Natural killer cell (primary cell): ENCODE data around the gene TOM1. TPM values are rescaled to one million over a fixed set of nuclear protein-coding genes. Genes with fewer than 3 reads are reported as not detected.

ENCODE experiments used
- ATAC-seq, 3 donors: fragments of 150-1000 bp in 2 of 3; fragments of 200-7000 bp in 1 of 3; cut with Tn5 transposase; 1 replicate in 1 of 3; 2 replicates in 2 of 3; pipeline ENCODE4 v1.10.0; 2021; ENCODE audit warnings: mild to moderate bottlenecking in 2 of 3, moderate library complexity in 2 of 3
- DNase-seq, 2 donors: peaks; one replicate each; pipeline versions ENCODE4 v3.0.0 to v3.0.0-alpha.2; 2013 to 2021; ENCODE audit warnings: mixed read lengths in 1 of 2
- H3K27ac ChIP-seq: one replicate; pipeline ENCODE4 v1.5.1; 2013; ENCODE audit warnings: mild to moderate bottlenecking, low read length
- H3K27me3 ChIP-seq: one replicate; pipeline ENCODE4 v1.6.1; 2013; ENCODE audit warnings: low read length; ENCODE audit not compliant: control insufficient read depth, insufficient read depth
- H3K36me3 ChIP-seq: one replicate; pipeline ENCODE4 v1.6.1; 2013; ENCODE audit warnings: low read length; ENCODE audit not compliant: control insufficient read depth, insufficient read depth
- H3K4me1 ChIP-seq: one replicate; pipeline ENCODE4 v1.6.1; 2013; ENCODE audit warnings: low read length; ENCODE audit not compliant: control insufficient read depth, insufficient read depth
- H3K4me3 ChIP-seq: one replicate; pipeline ENCODE4 v1.5.1; 2013; ENCODE audit warnings: low read length
- H3K9me3 ChIP-seq: one replicate; pipeline ENCODE4 v1.6.1; 2013; ENCODE audit warnings: low read length; ENCODE audit not compliant: control insufficient read depth, insufficient read depth
- H3K27ac Mint-ChIP-seq, 2 donors: one replicate each; pipeline ENCODE4 v1.8.0; 2022; ENCODE audit warnings: mild to moderate bottlenecking in 2 of 2, mixed read lengths in 2 of 2, moderate library complexity in 1 of 2
- H3K27me3 Mint-ChIP-seq, 2 donors: one replicate each; pipeline ENCODE4 v1.8.0; 2022; ENCODE audit warnings: low read depth in 2 of 2, mixed read lengths in 2 of 2
- H3K36me3 Mint-ChIP-seq: one replicate; pipeline ENCODE4 v1.8.0; 2022; ENCODE audit warnings: mixed read lengths
- H3K4me1 Mint-ChIP-seq, 2 donors: one replicate each; pipeline ENCODE4 v1.8.0; 2022; ENCODE audit warnings: mixed read lengths in 2 of 2
- H3K4me3 Mint-ChIP-seq: one replicate; pipeline ENCODE4 v1.8.0; 2022; ENCODE audit warnings: mild to moderate bottlenecking, moderate library complexity, mixed read lengths
- H3K9me3 Mint-ChIP-seq, 2 donors: one replicate each; pipeline ENCODE4 v1.8.0; 2022; ENCODE audit warnings: mixed read lengths in 2 of 2
- WGBS: methylation state at CpG from one replicate; pipeline ENCODE4 v1.1.7; 2013; ENCODE audit warnings: missing lambda C conversion rate; ENCODE audit not compliant: insufficient coverage; 5-methylcytosine and 5-hydroxymethylcytosine counted together
- intact Hi-C: fragments of 100-400 bp; cut with micrococcal nuclease; formaldehyde crosslinking; loops from one replicate; pipeline ENCODE4 v1.14.2; 2022
- total RNA-seq, 4 donors: library from RNA; stranded (reverse); fragments of 120-200 nt in 1 of 4; gene quantifications; one replicate each; pipeline versions ENCODE4 v1.2.3 to v1.2.4, GENCODE V29; 2013 to 2022
- TF ChIP-seq, protein P1 (sequence below): fragments of 200-600 bp; IDR thresholded peaks from one replicate; pipeline ENCODE4 v1.8.0; 2022; ENCODE audit warnings: antibody characterized with exemption

TOM1 gene
- total RNA-seq, 3 donors from 2014 or later (not counting 1 experiment from before 2014, with no cell fraction given), result 102 to 132 (median 107) TPM

DNA sequence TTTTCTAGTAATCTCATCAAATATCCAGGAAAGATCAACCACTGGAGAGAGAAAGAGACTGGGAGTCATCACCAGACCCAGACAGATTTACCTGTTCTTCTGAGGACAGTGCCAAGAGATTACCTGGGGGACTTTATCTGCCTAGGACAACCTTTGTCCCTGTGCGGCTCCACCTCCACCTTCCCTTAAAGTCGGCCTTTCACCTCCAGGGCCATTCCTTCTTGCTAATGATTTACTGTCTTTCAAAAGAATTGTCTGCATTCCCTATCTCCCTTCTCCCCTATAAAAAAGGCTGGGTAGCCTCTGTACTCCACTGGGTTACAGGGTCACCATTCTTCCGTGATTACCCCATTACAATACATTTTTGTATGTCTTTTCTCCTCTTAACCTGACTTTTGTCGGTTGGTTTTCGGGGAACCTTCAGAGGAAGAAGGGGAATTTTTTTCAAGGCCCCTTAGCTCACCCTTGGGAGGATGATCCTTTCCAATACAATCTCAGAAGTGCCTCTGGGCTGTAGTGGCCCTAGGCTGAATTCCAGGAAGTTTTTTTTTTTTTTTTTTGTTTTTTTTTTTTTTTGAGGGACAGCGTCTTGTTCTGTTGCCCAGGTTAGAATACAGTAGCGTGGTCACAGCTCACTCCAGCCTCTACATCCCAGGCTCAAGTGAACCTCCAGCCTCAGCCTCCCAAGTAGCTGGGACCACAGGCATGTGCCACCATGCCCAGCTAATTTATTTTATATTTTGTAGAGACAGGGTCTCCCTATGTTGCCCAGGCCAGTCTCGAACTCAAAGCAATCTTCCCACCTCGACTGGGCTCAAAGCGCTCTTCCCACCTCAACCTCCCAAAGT, 79.7 kb downstream of the TOM1 start:
- no peaks in the 10 kb centered on the region for H3K36me3 ChIP-seq
- peak overlapping the region in 1 of 2 donors; percentile 74 for H3K27ac Mint-ChIP-seq
- no peaks in the 10 kb centered on the region for H3K9me3 ChIP-seq
- H3K27me3 Mint-ChIP-seq, result no peaks in the 10 kb centered on the region
- H3K4me1 Mint-ChIP-seq, result peaks cover 25 to 34% of the 10 kb centered on the region in 2 donors
- H3K4me1 ChIP-seq, result peaks cover 34% of the 10 kb centered on the region
- no peak overlapping the region for H3K4me3 ChIP-seq
- no peaks in the 10 kb centered on the region for H3K9me3 Mint-ChIP-seq
- no peaks in the 10 kb centered on the region for H3K27me3 ChIP-seq
- intact Hi-C loops, result no loop called here
- H3K4me3 Mint-ChIP-seq, result no peak overlapping the region
- no peaks in the 10 kb centered on the region for H3K36me3 Mint-ChIP-seq
- TF ChIP-seq, protein P1, sequence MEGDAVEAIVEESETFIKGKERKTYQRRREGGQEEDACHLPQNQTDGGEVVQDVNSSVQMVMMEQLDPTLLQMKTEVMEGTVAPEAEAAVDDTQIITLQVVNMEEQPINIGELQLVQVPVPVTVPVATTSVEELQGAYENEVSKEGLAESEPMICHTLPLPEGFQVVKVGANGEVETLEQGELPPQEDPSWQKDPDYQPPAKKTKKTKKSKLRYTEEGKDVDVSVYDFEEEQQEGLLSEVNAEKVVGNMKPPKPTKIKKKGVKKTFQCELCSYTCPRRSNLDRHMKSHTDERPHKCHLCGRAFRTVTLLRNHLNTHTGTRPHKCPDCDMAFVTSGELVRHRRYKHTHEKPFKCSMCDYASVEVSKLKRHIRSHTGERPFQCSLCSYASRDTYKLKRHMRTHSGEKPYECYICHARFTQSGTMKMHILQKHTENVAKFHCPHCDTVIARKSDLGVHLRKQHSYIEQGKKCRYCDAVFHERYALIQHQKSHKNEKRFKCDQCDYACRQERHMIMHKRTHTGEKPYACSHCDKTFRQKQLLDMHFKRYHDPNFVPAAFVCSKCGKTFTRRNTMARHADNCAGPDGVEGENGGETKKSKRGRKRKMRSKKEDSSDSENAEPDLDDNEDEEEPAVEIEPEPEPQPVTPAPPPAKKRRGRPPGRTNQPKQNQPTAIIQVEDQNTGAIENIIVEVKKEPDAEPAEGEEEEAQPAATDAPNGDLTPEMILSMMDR, result no peak
- ATAC-seq (no peak), DNase-seq (no peak)
- WGBS, result 86% methylated on average over 10 of the region's 10 CpGs
- H3K27ac ChIP-seq, result no peak overlapping the region

DNA sequence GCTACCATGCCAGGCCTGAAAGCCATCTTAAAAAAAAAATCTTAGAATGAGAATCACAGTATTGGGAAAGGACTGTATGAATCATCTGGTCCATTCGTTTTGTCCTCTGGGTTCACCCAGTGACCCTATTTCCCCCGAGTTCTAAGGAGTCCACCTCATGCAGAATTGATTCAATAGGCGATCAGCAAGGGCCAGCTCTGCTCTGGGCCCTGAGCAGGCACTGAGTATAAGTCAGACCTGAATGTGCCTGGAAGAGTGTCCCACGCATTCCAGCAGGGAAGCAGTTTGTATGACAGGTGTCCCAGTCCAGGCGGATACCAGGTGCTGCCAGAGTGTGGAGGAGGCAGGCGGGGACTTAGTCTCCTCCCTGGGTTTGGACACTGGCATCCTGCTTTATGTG, 80.3 kb downstream of the TOM1 start:
- Histone ChIP-seq H3K27ac (no peak overlapping the region), H3K27me3 (no peaks in the 10 kb centered on the region), H3K9me3 (no peaks in the 10 kb centered on the region), H3K4me3 (no peak overlapping the region), H3K36me3 (no peaks in the 10 kb centered on the region), H3K4me1 (peaks cover 34% of the 10 kb centered on the region)
- ATAC-seq (no peak), DNase-seq (no peak)
- WGBS, result 96% methylated on average over 6 of the region's 6 CpGs
- Mint-ChIP-seq H3K27ac (peak overlapping the region; percentile 70 to 74), H3K4me3 (peak overlapping the region; percentile 86), H3K27me3 (no peaks in the 10 kb centered on the region), H3K9me3 (no peaks in the 10 kb centered on the region), H3K36me3 (no peaks in the 10 kb centered on the region), H3K4me1 (peaks cover 25 to 34% of the 10 kb centered on the region in 2 donors)
- TF ChIP-seq, protein P1, result no peak
- intact Hi-C loops, result loop anchor here (10.0 kb wide), 1 partner anchor 75 kb away; no protein-coding TSS in a partner anchor

DNA sequence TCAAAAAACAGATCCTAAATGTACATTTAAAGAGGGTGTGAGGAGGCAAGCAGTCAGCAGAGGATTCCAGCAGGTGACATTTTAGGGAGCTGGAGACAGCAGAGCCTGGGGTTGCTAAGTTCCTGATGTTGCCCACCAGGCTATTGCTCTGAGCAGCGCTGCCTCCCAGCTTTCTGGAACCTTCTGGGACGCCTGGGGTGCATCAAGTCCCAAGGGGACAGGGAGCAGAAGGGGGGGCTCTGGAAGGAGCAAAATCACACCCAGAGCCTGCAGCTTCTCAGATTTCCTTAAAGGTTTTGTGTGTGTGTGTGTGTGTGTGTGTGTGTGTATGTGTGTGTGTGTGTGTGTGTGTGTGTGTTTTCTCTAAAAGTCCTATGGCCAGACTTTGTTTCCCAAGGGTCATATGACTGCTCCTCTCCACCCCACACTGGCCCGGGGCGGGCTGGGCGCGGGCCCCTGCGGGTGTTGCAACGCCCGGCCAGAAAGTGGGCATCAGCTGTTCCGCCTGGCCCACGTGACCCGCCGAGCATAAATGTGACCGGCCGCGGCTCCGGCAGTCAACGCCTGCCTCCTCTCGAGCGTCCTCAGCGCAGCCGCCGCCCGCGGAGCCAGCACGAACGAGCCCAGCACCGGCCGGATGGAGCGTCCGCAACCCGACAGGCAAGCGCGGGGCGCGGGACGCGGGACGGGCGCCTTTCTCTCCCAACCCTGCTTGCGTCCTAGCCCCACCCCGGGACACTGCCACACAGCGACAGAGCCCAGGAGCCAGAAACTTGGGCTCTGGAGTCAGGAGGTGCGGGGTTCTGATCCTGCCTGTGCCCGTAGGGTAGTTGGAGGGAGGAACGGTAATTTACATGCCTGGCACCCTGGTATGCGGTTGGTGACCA, 81.1 kb downstream of the TOM1 start, which contains the start of gene HMOX1:
Gene HMOX1 (plus strand): TSS at position 560 of the 887 bp plus-strand sequence. CDS start 78 bp downstream, at position 638.
- no peaks in the 10 kb centered on the region for H3K27me3 ChIP-seq
- intact Hi-C loops, result loop anchor here (10.0 kb wide), 1 partner anchor 76 kb away; no protein-coding TSS in a partner anchor
- WGBS, result 5% methylated on average over 47 of the region's 47 CpGs
- H3K27ac ChIP-seq, result peak within 1 kb of the TSS; percentile 5
- ATAC-seq (peak; percentile 90 to 95 (median 91)), DNase-seq (peak; percentile 64 to 70)
- H3K4me3 ChIP-seq, result peak within 1 kb of the TSS; percentile 31
- Mint-ChIP-seq H3K4me1 (peaks cover 25 to 34% of the 10 kb centered on the region in 2 donors), H3K27ac (peak within 1 kb of the TSS; percentile 70 to 74), H3K27me3 (no peaks in the 10 kb centered on the region), H3K4me3 (peak within 1 kb of the TSS; percentile 86), H3K9me3 (no peaks in the 10 kb centered on the region), H3K36me3 (no peaks in the 10 kb centered on the region)
- H3K9me3 ChIP-seq, result no peaks in the 10 kb centered on the region
- H3K4me1 ChIP-seq, result peaks cover 34% of the 10 kb centered on the region
- TF ChIP-seq, protein P1, result no peak
- no peaks in the 10 kb centered on the region for H3K36me3 ChIP-seq
